ENCODE measurements around the gene CDKN1C.
A peak's percentile ranks its signal among the peaks of the same experiment; 100 is the strongest.

DNA sequence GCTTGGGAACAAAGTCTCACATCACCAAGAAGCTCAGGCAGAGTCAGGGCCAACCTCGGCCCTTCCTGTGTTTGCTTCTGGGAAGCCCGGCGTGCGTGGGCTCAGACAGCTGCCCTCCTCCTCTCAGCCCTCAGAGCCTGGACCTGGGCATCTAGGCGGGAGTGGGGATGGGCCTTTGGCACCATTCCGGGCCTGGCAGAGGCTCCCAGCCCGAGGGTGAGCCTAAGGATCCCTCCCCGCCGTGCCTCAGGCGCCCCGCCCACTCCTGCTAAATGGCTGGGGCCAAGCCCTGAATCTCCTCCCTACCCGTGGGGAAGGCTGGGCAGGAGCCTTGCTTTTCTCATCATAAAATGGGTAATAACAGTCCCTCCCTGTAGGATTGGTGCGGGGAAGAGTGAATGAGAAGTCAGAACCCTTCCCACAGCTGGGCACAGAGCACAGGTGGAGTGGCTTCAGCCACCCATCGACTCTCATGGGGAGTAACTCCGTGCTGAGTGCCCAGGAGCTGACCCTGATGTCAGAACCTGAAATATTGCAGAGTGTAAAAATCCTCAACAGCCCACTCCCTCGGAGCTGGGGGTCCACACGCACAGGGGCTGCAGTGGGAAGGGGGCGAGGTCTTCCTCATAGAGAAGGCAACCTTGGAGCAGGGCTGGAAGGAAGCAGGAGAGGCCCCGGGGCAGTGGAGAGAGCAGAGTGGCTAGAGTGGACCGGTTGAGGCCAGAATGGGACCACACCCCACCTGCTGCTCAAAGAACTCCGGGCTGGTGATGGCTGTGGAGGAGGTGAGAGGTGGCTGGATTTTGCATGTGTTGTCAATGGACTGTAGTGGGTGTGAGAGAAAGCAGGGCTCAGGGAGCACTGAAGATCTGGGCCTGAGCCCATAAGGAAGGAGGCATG is 18.8 kb upstream of the CDKN1C start:
- TF ChIP-seq POLR2A (IDR thresholded peaks at IDR 0.05) = peak in 1 of 4 donors; percentile 1
- TF ChIP-seq, protein P1, sequence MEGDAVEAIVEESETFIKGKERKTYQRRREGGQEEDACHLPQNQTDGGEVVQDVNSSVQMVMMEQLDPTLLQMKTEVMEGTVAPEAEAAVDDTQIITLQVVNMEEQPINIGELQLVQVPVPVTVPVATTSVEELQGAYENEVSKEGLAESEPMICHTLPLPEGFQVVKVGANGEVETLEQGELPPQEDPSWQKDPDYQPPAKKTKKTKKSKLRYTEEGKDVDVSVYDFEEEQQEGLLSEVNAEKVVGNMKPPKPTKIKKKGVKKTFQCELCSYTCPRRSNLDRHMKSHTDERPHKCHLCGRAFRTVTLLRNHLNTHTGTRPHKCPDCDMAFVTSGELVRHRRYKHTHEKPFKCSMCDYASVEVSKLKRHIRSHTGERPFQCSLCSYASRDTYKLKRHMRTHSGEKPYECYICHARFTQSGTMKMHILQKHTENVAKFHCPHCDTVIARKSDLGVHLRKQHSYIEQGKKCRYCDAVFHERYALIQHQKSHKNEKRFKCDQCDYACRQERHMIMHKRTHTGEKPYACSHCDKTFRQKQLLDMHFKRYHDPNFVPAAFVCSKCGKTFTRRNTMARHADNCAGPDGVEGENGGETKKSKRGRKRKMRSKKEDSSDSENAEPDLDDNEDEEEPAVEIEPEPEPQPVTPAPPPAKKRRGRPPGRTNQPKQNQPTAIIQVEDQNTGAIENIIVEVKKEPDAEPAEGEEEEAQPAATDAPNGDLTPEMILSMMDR (IDR thresholded peaks at IDR 0.05) = peak in 1 of 6 experiments; percentile 3
